ENCODE results near the gene GRPEL1.

Gene GRPEL1

DNA sequence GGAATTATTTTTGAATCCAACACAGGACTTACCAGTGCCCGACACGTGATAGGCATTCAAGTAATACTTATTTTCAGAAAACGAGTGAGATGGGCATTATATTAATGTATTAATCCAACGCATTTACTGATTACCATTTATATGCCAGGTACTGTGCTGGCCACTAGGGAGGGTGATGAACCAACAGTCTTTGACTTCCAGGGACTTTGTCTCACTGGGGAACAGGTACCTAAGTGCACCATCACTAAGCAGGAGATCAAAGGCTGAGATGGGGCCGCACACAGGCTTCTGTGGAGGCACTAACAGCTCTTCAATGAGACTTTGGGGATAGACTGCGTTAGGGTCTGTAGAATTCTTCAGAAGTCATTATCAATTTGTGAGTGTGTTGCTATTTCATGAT is 30.4 kb downstream of the GRPEL1 start:
- no peak overlapping the region for H3K4me3 ChIP-seq (ENCODE audit: low read length)
- TF ChIP-seq ZNF274 (IDR thresholded peaks at IDR 0.05; ENCODE audit: low read depth, low read length), result no peak

DNA sequence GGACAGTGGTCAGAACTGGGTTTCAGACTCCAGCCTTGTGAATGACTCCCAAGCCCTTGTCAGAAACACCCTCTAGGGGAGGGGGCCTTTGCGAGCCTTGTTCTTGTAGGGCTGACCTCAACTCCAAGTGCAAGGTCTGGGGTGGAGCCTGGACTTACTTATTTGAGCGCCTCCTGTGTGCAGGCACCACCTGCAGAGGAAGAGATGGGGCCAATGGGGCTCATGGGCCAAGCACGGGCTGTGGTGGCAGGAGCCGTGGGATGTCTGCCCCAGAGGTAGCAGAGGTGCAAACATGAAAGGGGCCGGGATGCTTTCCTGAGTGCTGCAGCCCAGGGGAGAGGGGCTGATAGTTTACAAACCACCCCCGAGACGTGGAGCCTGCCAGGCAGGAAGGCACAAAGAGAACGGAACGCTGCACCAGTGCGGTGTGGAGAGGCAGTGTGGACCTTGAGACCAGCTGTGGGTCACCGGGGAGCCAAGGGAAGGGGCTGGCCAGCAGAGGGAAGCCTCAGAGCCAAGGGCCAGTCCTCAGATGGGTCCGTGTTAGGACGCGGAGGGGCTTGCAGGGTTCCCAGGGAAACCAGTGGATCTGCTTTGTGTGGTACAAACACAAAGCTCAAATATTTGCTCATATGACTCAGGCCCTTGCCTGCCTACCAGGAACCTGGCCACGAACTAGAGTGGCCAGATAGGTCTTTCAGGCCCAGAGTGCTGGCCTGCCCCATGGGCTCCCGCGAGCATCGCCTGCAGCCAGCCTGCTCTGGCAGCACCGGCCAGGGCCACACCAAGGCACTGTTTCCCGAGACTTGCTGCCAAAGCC is 33.4 kb downstream of the GRPEL1 start:
- H3K4me3 ChIP-seq (ENCODE audit: low read length), result no peak overlapping the region
- TF ChIP-seq ZNF274 (IDR thresholded peaks at IDR 0.05; ENCODE audit: low read depth, low read length), result no peak

DNA sequence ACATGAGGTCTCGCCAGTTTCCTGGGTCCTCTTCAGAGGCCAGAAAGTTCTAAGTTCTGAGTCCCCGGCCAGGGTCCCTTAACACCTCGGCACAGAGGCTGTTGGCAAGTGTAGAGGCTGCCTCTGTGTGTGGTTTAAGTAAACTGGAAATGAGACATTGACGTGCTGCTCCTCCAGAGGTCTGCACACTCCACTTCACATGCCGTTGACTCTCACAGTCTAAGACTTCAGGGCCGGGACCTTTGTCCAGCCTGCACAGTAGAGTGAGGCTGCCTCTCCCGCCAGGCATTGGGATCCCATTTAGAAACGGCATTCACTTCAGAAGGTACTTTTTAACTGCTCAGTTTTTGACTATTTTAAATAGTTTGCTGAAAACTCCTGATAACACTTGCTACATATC is 35.3 kb downstream of the GRPEL1 start:
- H3K4me3 ChIP-seq (ENCODE audit: low read length), result no peak overlapping the region
- no peak for TF ChIP-seq ZNF274 (IDR thresholded peaks at IDR 0.05; ENCODE audit: low read depth, low read length)

DNA sequence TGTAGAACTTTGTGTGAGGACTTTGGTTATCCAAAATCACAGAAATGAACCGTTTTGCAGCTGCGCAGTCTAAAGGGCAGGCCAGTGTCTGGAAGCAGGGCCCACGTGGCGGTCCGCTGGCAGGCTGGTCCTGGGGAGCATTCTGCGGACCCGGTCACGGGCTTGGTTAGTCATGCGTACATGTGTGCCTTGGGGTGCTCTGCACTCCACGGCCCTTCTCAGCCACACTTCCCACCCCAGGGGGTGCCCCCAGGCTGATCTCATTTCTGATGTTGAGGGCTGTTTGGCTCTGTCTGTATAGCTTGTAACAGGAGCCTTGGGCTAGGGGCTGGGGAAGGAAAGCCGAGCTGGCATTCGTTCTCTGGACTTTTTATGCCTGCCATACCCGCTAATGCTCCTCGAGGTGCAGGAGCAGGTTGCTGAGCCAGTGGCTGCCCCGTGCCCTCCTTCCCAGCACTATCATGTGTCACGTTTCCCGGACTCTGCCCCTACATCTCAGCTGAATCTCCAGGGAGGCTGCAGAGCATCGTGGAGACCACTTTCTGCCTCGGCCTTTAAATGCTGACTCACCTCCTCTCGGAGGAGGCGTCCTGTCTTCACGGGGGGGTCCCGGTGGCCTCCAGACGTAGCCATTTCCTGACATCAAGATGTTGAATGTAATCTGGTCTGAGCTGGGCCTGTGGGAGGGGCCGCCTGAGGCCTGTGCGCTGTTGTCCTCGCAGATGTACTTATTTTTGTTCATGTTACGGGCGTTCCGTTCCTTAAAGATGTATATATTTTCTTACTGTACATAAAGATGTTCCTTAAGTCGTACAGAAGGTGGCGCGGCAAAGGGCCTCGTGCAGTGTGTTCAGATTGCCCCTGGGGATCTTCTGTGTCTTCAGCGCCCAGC is 36.1 kb downstream of the GRPEL1 start:
- TF ChIP-seq ZNF274 (IDR thresholded peaks at IDR 0.05; ENCODE audit: low read depth, low read length), result no peak
- H3K4me3 ChIP-seq (ENCODE audit: low read length), result no peak overlapping the region

DNA sequence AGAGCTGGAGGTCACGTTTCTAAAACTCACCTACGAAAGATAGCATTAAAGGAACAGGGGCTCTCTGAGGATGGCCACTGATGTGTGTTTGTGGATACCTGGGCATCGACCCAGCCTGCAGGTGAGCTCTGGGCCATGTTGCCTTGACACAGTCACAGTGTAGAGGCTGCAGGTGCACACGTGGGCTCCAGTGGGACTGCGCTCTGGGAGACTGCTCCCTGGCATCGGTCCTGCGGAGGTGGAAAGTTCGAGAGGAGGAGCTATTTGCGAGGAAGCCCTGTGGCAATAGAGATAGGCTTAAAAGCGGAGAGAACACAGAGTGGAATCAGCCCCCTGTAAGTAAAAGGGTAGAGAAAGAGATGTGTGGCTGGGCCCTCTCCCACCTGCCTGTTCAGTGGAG is 37.0 kb downstream of the GRPEL1 start:
- TF ChIP-seq ZNF274 (IDR thresholded peaks at IDR 0.05; ENCODE audit: low read depth, low read length), result no peak
- no peak overlapping the region for H3K4me3 ChIP-seq (ENCODE audit: low read length)

DNA sequence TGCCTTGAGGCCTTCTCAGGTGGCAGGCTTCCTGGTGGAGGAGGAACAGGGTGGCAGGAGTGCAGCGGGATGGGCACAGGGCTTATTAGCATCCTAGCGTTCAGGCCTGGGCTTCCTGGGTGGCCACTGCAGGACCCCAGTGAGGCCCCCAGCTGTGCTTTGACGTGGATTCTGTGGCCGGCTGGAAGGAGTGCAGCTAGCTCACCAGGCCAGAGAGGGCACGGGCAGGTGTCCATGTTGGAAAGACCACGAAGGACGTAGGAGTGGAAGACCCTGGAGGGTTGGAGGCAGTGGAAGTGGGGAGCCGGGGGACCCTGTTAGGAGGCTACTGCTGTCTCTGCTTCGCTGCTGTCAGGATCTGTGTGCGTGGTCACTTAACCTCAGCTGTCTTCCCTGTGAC is 37.9 kb downstream of the GRPEL1 start:
- no peak overlapping the region for H3K4me3 ChIP-seq (ENCODE audit: low read length)
- TF ChIP-seq ZNF274 (IDR thresholded peaks at IDR 0.05; ENCODE audit: low read depth, low read length), result no peak

DNA sequence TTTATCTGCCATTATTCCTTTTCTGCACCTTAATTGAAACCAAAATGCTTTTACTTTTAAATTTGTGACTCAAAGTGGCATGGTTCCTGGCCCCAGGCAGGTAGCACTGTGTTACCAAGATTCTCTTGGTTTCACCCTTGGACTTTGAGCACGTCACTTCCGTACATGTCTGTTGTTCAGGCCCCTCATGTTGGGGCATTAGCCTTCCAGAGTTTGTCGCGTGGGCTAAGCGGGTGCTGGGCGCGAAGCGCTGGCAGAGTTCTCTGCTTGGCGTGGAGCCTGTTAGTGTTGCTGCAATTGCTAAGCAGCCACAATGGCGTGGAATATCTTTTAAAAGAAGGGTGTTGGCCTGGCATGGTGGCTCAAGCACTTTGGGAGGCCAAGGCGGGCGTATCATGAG is 38.7 kb downstream of the GRPEL1 start:
- TF ChIP-seq ZNF274 (IDR thresholded peaks at IDR 0.05; ENCODE audit: low read depth, low read length), result no peak
- H3K4me3 ChIP-seq (ENCODE audit: low read length), result no peak overlapping the region

DNA sequence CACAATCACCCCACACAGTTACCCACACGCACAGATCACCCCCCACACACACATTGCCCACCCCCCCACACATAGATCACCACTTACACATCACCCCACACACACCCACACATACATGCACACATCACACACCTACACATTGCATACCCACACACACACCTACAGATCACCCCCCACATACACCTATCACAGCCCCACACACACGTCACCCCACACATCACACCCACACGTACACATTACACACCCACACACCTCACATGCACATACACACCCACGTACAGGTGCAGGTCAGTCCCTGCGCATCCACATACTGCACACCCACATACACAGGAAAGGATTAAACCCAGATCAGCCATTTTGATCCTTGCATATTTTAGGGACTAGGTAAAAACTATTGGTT is 40.0 kb downstream of the GRPEL1 start:
- no peak for TF ChIP-seq ZNF274 (IDR thresholded peaks at IDR 0.05; ENCODE audit: low read depth, low read length)
- no peak overlapping the region for H3K4me3 ChIP-seq (ENCODE audit: low read length)

DNA sequence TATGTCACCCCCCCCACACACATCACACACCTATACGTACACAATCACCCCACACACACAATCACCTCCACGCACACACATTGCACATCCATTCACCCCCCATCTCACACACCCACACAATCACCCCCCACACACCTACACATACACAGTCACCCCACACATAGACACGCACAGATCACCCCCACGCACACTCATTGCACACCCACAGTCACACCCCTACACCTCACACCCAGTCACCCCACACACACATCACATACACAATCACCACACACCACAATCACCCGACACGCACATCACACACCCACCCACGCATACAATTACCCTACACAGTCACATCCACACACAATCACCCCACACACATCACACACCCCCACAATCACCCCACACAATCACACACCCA is 40.6 kb downstream of the GRPEL1 start:
- no peak for TF ChIP-seq ZNF274 (IDR thresholded peaks at IDR 0.05; ENCODE audit: low read depth, low read length)
- H3K4me3 ChIP-seq (ENCODE audit: low read length), result no peak overlapping the region

DNA sequence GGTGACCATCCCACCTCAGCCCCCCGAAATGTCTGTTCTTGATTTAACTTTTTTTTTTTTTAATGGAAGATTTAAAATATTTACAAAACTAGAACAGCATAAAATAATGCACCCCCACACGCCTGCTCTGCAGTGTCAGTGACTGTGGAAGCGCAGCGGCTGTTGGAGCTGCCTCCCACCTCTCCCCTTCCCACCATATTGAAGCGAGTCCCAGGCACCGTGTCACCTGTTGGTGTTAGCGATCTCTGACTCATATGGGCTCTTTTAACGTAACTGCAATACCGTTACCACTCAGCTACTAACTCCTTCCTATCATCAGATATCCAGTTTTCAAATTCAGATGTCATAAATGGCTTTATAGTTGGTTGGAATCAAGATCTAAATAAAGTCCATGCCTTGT is 41.8 kb downstream of the GRPEL1 start:
- TF ChIP-seq ZNF274 (IDR thresholded peaks at IDR 0.05; ENCODE audit: low read depth, low read length), result no peak
- H3K4me3 ChIP-seq (ENCODE audit: low read length), result no peak overlapping the region

DNA sequence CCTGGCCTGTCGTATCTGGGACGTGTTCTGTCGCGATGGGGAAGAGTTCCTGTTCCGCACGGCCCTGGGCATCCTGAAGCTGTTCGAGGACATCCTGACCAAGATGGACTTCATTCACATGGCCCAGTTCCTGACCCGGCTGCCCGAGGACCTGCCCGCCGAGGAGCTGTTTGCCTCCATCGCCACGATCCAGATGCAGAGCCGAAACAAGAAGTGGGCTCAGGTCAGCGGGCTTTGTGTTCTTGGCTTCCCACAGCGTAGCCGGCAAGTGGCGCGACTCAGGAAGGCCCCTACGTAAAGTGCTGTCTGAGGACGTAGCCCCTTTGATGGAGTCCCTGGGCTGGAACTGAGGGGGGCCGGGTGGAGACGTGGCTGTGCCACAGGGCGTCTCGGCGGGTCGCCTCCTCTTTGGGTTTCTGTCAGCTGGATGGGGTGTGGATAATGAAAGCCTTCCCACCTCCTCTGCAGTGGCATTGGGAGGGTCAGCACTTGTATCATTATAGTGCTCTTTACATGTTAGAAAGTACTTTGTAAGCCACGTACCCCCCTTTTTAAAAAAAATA is 42.7 kb downstream of the GRPEL1 start:
- TF ChIP-seq ZNF274 (IDR thresholded peaks at IDR 0.05; ENCODE audit: low read depth, low read length), result no peak
- H3K4me3 ChIP-seq (ENCODE audit: low read length), result no peak overlapping the region

DNA sequence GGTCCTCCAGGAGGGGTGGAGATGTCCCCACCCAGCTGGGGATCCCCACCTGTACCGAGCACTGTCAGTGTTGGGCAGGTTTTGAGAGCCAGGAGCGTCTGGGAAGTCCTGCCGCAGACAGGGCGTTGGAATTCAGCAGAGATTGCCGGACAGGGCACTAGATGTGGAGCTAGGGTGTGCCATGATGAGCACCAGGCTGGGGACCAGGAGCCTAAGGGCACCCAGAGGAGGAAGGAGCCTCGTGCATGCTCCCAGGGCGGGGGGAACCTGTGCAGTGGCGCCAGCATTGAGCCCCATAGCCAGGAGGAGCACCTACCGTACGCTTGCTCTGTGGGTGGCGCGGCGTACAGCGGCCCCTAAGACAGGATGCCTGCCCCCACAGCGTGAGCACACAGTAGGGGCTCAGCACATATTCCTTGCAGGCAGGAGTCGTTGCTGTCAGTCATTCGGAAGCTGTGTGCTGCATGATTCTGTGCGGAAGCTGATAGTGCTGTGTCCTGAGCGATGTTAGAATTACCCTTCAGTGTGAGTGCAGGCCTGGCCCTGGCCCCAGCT is 43.5 kb downstream of the GRPEL1 start:
- H3K4me3 ChIP-seq (ENCODE audit: low read length), result no peak overlapping the region
- no peak for TF ChIP-seq ZNF274 (IDR thresholded peaks at IDR 0.05; ENCODE audit: low read depth, low read length)

DNA sequence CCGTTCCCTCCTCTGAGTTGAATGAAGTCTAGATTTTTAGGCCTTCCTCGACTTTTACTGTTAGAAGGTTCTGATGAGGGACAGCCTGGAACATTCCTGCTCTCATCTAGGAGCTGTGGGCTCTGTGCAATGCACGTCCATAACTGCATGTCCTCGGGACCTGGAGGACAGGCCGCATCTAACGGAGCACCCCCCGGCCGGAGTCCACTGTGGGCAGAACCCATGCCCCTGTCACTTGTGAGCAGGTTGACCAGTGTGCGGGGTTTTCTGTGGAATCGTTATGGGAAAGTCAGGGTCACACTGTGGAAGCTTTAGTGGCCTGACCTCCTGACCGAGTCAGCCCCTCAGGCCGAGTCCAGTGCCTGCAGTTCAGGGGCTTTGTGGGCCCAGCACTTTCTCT is 44.0 kb downstream of the GRPEL1 start:
- no peak overlapping the region for H3K4me3 ChIP-seq (ENCODE audit: low read length)
- no peak for TF ChIP-seq ZNF274 (IDR thresholded peaks at IDR 0.05; ENCODE audit: low read depth, low read length)

DNA sequence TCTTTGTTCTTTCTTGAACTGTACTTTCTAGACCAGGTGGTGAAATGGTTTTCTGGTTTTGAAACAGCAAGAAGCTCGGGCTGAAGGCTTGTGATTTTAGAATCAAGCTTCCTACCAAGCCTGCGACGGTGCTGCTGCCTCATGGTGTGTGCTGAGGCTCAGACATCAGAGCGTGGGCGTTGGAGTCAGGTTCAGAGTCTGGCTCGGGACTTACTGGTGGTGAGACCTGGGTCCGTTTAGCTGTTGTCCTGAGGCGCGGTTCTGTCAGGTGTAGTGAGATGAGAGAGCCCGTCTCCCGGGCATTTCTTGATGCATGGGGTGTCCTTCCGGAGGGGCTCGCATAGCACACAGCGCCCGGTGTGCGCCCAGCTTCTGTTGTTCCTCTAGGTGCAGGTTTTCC is 44.4 kb downstream of the GRPEL1 start:
- TF ChIP-seq ZNF274 (IDR thresholded peaks at IDR 0.05; ENCODE audit: low read depth, low read length), result no peak
- H3K4me3 ChIP-seq (ENCODE audit: low read length), result no peak overlapping the region

Measured in GM08714 (cell line).